OCI-LY3 (cell line): ENCODE results near the gene ACOT9.

ENCODE experiments used
- EZH2phosphoT487 ChIP-seq: fragments of 200-600 bp; shearing (Covaris generic); IDR thresholded peaks from 2 replicates; pipeline ENCODE4 v1.6.1; 2018; ENCODE audit warnings: antibody characterized with exemption, mixed run types, low read depth
- TF ChIP-seq, protein P1 (sequence below): fragments of 200-600, 300-600 bp; sonication (generic); IDR thresholded peaks from 2 replicates; pipeline ENCODE4 v1.5.1; 2014; ENCODE audit warnings: antibody characterized with exemption, low read length, low read depth

DNA sequence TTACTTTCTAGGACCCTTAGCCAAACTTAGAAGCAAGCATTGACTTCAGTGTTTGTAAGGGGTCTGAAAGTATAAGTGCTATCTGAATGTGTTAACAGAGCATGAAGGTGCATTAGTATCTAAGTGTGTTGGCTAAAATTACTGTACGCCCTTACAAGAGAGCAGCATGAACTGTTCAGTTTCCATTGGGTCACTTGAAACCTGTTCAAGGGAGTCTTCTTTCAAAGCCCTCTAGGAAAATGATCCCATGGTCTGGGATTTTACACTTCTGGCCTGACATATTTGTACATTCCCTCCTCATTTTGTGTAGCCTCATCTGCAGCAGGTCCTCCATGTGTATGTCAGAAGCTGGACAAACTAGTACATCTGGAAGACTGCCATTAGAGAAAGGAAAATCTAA lies 72.5 kb downstream of the ACOT9 start:
- TF ChIP-seq, protein P1, sequence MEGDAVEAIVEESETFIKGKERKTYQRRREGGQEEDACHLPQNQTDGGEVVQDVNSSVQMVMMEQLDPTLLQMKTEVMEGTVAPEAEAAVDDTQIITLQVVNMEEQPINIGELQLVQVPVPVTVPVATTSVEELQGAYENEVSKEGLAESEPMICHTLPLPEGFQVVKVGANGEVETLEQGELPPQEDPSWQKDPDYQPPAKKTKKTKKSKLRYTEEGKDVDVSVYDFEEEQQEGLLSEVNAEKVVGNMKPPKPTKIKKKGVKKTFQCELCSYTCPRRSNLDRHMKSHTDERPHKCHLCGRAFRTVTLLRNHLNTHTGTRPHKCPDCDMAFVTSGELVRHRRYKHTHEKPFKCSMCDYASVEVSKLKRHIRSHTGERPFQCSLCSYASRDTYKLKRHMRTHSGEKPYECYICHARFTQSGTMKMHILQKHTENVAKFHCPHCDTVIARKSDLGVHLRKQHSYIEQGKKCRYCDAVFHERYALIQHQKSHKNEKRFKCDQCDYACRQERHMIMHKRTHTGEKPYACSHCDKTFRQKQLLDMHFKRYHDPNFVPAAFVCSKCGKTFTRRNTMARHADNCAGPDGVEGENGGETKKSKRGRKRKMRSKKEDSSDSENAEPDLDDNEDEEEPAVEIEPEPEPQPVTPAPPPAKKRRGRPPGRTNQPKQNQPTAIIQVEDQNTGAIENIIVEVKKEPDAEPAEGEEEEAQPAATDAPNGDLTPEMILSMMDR = no peak
- TF ChIP-seq EZH2phosphoT487 = no peak
